BE2C (cell line): ENCODE results near the gene TEDC2.

Experiments
- DNase-seq: peaks from one replicate; pipeline ENCODE4 v3.0.0-alpha.2; 2020
- H3K27me3 ChIP-seq: fragments of 250-450 bp; sonication (Bioruptor Pico); 2 replicates; pipeline ENCODE4 v1.5.1; 2020; ENCODE audit warnings: mild to moderate bottlenecking
- H3K36me3 ChIP-seq: fragments of 250-450 bp; sonication (Bioruptor Pico); 2 replicates; pipeline ENCODE4 v1.5.1; 2020; ENCODE audit warnings: mild to moderate bottlenecking
- H3K4me1 ChIP-seq: fragments of 250-450 bp; sonication (Bioruptor Pico); 2 replicates; pipeline ENCODE4 v1.5.1; 2020
- H3K4me3 ChIP-seq: 2 replicates; pipeline ENCODE4 v1.5.1; 2011; ENCODE audit warnings: low read depth, low read length
- H3K9me3 ChIP-seq: fragments of 250-450 bp; sonication (Bioruptor Pico); 2 replicates; pipeline ENCODE4 v1.5.1; 2020
- CTCF ChIP-seq: IDR thresholded peaks from 2 replicates; pipeline ENCODE4 v1.5.1; 2012; ENCODE audit warnings: mild to moderate bottlenecking, low read depth, low read length

The TEDC2 gene

GRCh38 chr16:2486645-2487516 lies 27.0 kb downstream of the TEDC2 start:
- H3K27me3 ChIP-seq: no peaks in the 10 kb centered on the region
- peaks cover 9% of the 10 kb centered on the region for H3K36me3 ChIP-seq
- no peaks in the 10 kb centered on the region for H3K9me3 ChIP-seq
- peak; percentile 69 for DNase-seq
- peaks cover 29% of the 10 kb centered on the region for H3K4me1 ChIP-seq
- peak; percentile 43 for TF ChIP-seq CTCF
- H3K4me3 ChIP-seq: no peak overlapping the region

- Histone ChIP-seq H3K4me1 (peaks cover 24% of the 10 kb centered on the region), H3K4me3 (no peak overlapping the region), H3K9me3 (no peaks in the 10 kb centered on the region), H3K36me3 (peaks cover 13% of the 10 kb centered on the region), H3K27me3 (no peaks in the 10 kb centered on the region)
- TF ChIP-seq CTCF: no peak
- DNase-seq: no peak
Observed at GRCh38 chr16:2487517-2487842, 27.6 kb downstream of the TEDC2 start.

GRCh38 chr16:2487903-2488531 lies 28.1 kb downstream of the TEDC2 start:
- Histone ChIP-seq H3K27me3 (no peaks in the 10 kb centered on the region), H3K4me3 (no peak overlapping the region), H3K9me3 (no peaks in the 10 kb centered on the region), H3K36me3 (peaks cover 13% of the 10 kb centered on the region), H3K4me1 (peaks cover 21% of the 10 kb centered on the region)
- DNase-seq: peak; percentile 57
- TF ChIP-seq CTCF: no peak

GRCh38 chr16:2489581-2489980 lies 29.7 kb downstream of the TEDC2 start:
- no peak for DNase-seq
- TF ChIP-seq CTCF: no peak
- H3K27me3 ChIP-seq: no peaks in the 10 kb centered on the region
- peaks cover 13% of the 10 kb centered on the region for H3K4me1 ChIP-seq
- no peaks in the 10 kb centered on the region for H3K9me3 ChIP-seq
- H3K36me3 ChIP-seq: peaks cover 13% of the 10 kb centered on the region
- H3K4me3 ChIP-seq: no peak overlapping the region

- peaks cover 8% of the 10 kb centered on the region for H3K36me3 ChIP-seq
Observed at GRCh38 chr16:2490190-2491105, 30.5 kb downstream of the TEDC2 start.

More at GRCh38 chr16:2490190-2491105, 30.5 kb downstream of the TEDC2 start:
- peaks cover 13% of the 10 kb centered on the region for H3K4me1 ChIP-seq
- DNase-seq: no peak
- no peak for TF ChIP-seq CTCF
- H3K9me3 ChIP-seq: no peaks in the 10 kb centered on the region
- H3K4me3 ChIP-seq: no peak overlapping the region
- H3K27me3 ChIP-seq: no peaks in the 10 kb centered on the region
